ENCODE measurements around the gene PKIB.

PKIB gene

GRCh38 chr6:122676688-122677087 lies 66.5 kb downstream of the PKIB start:
- Mint-ChIP-seq H3K36me3 (ENCODE audit: low read depth) (peaks cover 31% of the 10 kb centered on the region), H3K27me3 (ENCODE audit: low read depth, poor library complexity) (peaks cover 3% of the 10 kb centered on the region), H3K27ac (no peak overlapping the region), H3K4me3 (no peak overlapping the region), H3K4me1 (peaks cover 23% of the 10 kb centered on the region), H3K9me3 (peaks cover 7% of the 10 kb centered on the region)
- DNase-seq: no peak
- no peak for TF ChIP-seq CTCF (IDR thresholded peaks at IDR 0.05)

- peaks cover 7% of the 10 kb centered on the region for H3K9me3 Mint-ChIP-seq
- no peak overlapping the region for H3K4me3 Mint-ChIP-seq
- H3K27me3 Mint-ChIP-seq (ENCODE audit: low read depth, poor library complexity): peaks cover 3% of the 10 kb centered on the region
- H3K36me3 Mint-ChIP-seq (ENCODE audit: low read depth): peaks cover 31% of the 10 kb centered on the region
- no peak overlapping the region for H3K27ac Mint-ChIP-seq
- DNase-seq: no peak
- H3K4me1 Mint-ChIP-seq: peaks cover 23% of the 10 kb centered on the region
- no peak for TF ChIP-seq CTCF (IDR thresholded peaks at IDR 0.05)
Observed at GRCh38 chr6:122677406-122677805, 67.2 kb downstream of the PKIB start.

GRCh38 chr6:122678841-122679240 lies 68.6 kb downstream of the PKIB start:
- Mint-ChIP-seq H3K4me1 (peaks cover 23% of the 10 kb centered on the region), H3K9me3 (peaks cover 7% of the 10 kb centered on the region), H3K36me3 (ENCODE audit: low read depth) (peaks cover 26% of the 10 kb centered on the region), H3K4me3 (no peak overlapping the region), H3K27me3 (ENCODE audit: low read depth, poor library complexity) (peaks cover 3% of the 10 kb centered on the region), H3K27ac (peak overlapping the region; percentile 8)
- no peak for DNase-seq
- no peak for TF ChIP-seq CTCF (IDR thresholded peaks at IDR 0.05)

- Mint-ChIP-seq H3K36me3 (ENCODE audit: low read depth) (peaks cover 13% of the 10 kb centered on the region), H3K4me3 (no peak overlapping the region), H3K27me3 (ENCODE audit: low read depth, poor library complexity) (no peaks in the 10 kb centered on the region), H3K27ac (no peak overlapping the region), H3K4me1 (peaks cover 23% of the 10 kb centered on the region), H3K9me3 (no peaks in the 10 kb centered on the region)
- DNase-seq: no peak
- no peak for TF ChIP-seq CTCF (IDR thresholded peaks at IDR 0.05)
Observed at GRCh38 chr6:122681705-122682104, 71.5 kb downstream of the PKIB start.

- no peak for DNase-seq
- no peak overlapping the region for H3K27ac Mint-ChIP-seq
- H3K9me3 Mint-ChIP-seq: peaks cover 15% of the 10 kb centered on the region
- peaks cover 16% of the 10 kb centered on the region for H3K4me1 Mint-ChIP-seq
- H3K27me3 Mint-ChIP-seq (ENCODE audit: low read depth, poor library complexity): no peaks in the 10 kb centered on the region
- no peak for TF ChIP-seq CTCF (IDR thresholded peaks at IDR 0.05)
- H3K4me3 Mint-ChIP-seq: no peak overlapping the region
- peaks cover 20% of the 10 kb centered on the region for H3K36me3 Mint-ChIP-seq (ENCODE audit: low read depth)
Observed at GRCh38 chr6:122683989-122684651, 73.9 kb downstream of the PKIB start.

- Mint-ChIP-seq H3K9me3 (peaks cover 15% of the 10 kb centered on the region), H3K4me3 (no peak overlapping the region), H3K4me1 (peaks cover 5% of the 10 kb centered on the region), H3K27ac (no peak overlapping the region), H3K27me3 (ENCODE audit: low read depth, poor library complexity) (no peaks in the 10 kb centered on the region), H3K36me3 (ENCODE audit: low read depth) (peaks cover 19% of the 10 kb centered on the region)
- no peak for DNase-seq
- no peak for TF ChIP-seq CTCF (IDR thresholded peaks at IDR 0.05)
Observed at GRCh38 chr6:122692175-122692598, 82.0 kb downstream of the PKIB start.

All from nephron progenitor cell (in vitro differentiated cells).